CD4-positive, alpha-beta T cell (primary cell): ENCODE measurements around the gene GCNT2. TPM values are rescaled to one million over a fixed set of nuclear protein-coding genes. Genes with fewer than 3 reads are reported as not detected.
"Not testable (repeated sequence)": the region's sequence is repeated elsewhere in the genome, so short reads cannot be mapped to it uniquely, and the experiment has no call there.

Source experiments
- ATAC-seq: fragments of 200-7000 bp; cut with Tn5 transposase; one replicate; pipeline ENCODE4 v1.10.0; 2022; ENCODE audit warnings: mild to moderate bottlenecking; ENCODE audit not compliant: poor library complexity
- CTCF ChIA-PET: fragments of 350-600 bp; sonication (Branson Sonifier 250); formaldehyde crosslinking; loops from one replicate; lab custom pipeline; 2021; ENCODE audit warnings: antibody characterized with exemption, inconsistent platforms; lab: Charles Lee
- POLR2A ChIA-PET: fragments of 350-600 bp; sonication (Branson Sonifier 250); formaldehyde crosslinking; loops from one replicate; lab custom pipeline; 2021; ENCODE audit warnings: antibody characterized with exemption, inconsistent platforms; lab: Charles Lee
- DNase-seq, 14 experiments: peaks; one replicate each; pipeline ENCODE4 v3.0.0-alpha.2; 2013 to 2020; ENCODE audit warnings: mixed read lengths in 2 of 14
- H3K27ac ChIP-seq, 2 donors: one replicate each; pipeline versions ENCODE4 v1.5.1 to v1.7.0; 2013; ENCODE audit warnings: low read length in 2 of 2, low read depth in 1 of 2, mild to moderate bottlenecking in 1 of 2
- H3K27me3 ChIP-seq, 2 experiments: 1 replicate in 1 of 2; 2 replicates in 1 of 2; pipeline versions ENCODE4 v1.6.1 to v1.7.0; 2013; ENCODE audit warnings: low read length in 2 of 2, control low read depth in 1 of 2, mild to moderate bottlenecking in 1 of 2, moderate library complexity in 1 of 2; ENCODE audit not compliant: insufficient read depth in 2 of 2, control insufficient read depth in 1 of 2
- H3K36me3 ChIP-seq: one replicate; pipeline ENCODE4 v1.6.1; 2013; ENCODE audit warnings: low read length, control low read depth; ENCODE audit not compliant: insufficient read depth
- H3K4me1 ChIP-seq: one replicate; pipeline ENCODE4 v1.6.1; 2013; ENCODE audit warnings: low read length, control low read depth; ENCODE audit not compliant: insufficient read depth
- H3K4me3 ChIP-seq: one replicate; pipeline ENCODE4 v1.5.1; 2013; ENCODE audit warnings: mild to moderate bottlenecking, low read length, moderate library complexity
- H3K9me3 ChIP-seq, 2 experiments: 1 replicate in 1 of 2; 2 replicates in 1 of 2; pipeline versions ENCODE4 v1.6.1 to v1.7.0; 2013; ENCODE audit warnings: low read length in 2 of 2, mild to moderate bottlenecking in 2 of 2, control low read depth in 1 of 2, moderate library complexity in 1 of 2; ENCODE audit not compliant: control insufficient read depth in 1 of 2, insufficient read depth in 1 of 2
- H3K27ac Mint-ChIP-seq: one replicate; pipeline ENCODE4 v1.8.0; 2020; ENCODE audit warnings: mixed read lengths
- H3K27me3 Mint-ChIP-seq: one replicate; pipeline ENCODE4 v1.8.0; 2021; ENCODE audit warnings: mixed read lengths
- H3K36me3 Mint-ChIP-seq: one replicate; pipeline ENCODE4 v1.8.0; 2021; ENCODE audit warnings: low read depth, mixed read lengths
- H3K4me1 Mint-ChIP-seq: one replicate; pipeline ENCODE4 v1.8.0; 2021; ENCODE audit warnings: low read depth, mixed read lengths
- H3K4me3 Mint-ChIP-seq: one replicate; pipeline ENCODE4 v1.8.0; 2020; ENCODE audit warnings: mild to moderate bottlenecking, mixed read lengths
- H3K9me3 Mint-ChIP-seq: one replicate; pipeline ENCODE4 v1.8.0; 2020; ENCODE audit warnings: mixed read lengths
- intact Hi-C, 2 experiments: fragments of 100-400 bp; cut with DNase I in 1 of 2; cut with micrococcal nuclease in 1 of 2; formaldehyde crosslinking; loops; one replicate each; pipeline versions ENCODE4 v1.15.1 to v1.9.0; 2023 to 2025; cut with DNase I, micrococcal nuclease
- total RNA-seq, 174 experiments: library from RNA in 2 of 174; stranded (reverse) in 2 of 174; gene quantifications; one replicate each; pipeline ENCODE4 v1.2.3 and lab custom pipeline; 2021 to 2026
- TF ChIP-seq, protein P1 (sequence below): fragments of 200-600 bp; IDR thresholded peaks from one replicate; pipeline ENCODE4 v1.8.0; 2022; ENCODE audit warnings: antibody characterized with exemption, mild to moderate bottlenecking

The GCNT2 gene
- total RNA-seq, 2 experiments from 2014 or later: 1.5 to 1.8 TPM

DNA sequence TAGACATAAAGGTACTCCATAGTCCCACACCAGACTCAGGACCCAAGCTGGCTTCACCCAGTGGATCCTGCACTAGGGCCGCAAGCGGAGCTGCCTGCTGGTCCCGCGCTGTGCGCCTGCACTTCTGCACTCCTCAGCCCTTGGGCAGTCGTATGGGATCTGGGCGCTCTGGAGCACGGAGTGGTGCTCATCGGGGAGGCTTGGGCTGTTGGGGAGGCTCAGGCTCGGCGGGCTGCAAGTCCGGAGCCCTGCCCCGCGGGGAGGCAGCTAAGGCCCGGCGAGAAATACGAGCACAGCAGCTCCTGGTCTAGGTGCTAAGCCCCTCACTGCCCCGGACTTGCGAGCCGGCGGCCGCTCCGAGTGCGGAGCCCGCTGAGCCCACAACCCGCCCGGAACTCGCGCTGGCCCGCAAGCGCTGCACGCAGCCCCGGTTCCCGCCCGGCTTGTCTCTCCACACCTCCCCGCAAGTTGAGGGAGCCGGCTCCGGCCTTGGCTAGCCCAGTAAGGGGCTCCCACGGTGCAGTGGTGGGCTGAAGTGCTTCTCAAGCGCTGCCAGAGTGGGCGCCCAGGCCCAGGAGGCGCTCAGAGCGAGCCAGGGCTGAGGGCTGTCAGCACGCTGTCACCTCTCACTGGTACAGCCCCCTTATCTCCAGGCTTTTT lies 33.4 kb upstream of the GCNT2 start:
- ChIA-PET CTCF (no interaction called here), POLR2A (no interaction called here)
- Histone ChIP-seq H3K36me3 (no peaks in the 10 kb centered on the region), H3K27ac (no peak overlapping the region), H3K4me1 (no peaks in the 10 kb centered on the region), H3K9me3 (peaks cover 0 to 14% of the 10 kb centered on the region in 2 experiments), H3K4me3 (no peak overlapping the region), H3K27me3 (peaks cover 2 to 5% of the 10 kb centered on the region in 2 experiments)
- TF ChIP-seq, protein P1, sequence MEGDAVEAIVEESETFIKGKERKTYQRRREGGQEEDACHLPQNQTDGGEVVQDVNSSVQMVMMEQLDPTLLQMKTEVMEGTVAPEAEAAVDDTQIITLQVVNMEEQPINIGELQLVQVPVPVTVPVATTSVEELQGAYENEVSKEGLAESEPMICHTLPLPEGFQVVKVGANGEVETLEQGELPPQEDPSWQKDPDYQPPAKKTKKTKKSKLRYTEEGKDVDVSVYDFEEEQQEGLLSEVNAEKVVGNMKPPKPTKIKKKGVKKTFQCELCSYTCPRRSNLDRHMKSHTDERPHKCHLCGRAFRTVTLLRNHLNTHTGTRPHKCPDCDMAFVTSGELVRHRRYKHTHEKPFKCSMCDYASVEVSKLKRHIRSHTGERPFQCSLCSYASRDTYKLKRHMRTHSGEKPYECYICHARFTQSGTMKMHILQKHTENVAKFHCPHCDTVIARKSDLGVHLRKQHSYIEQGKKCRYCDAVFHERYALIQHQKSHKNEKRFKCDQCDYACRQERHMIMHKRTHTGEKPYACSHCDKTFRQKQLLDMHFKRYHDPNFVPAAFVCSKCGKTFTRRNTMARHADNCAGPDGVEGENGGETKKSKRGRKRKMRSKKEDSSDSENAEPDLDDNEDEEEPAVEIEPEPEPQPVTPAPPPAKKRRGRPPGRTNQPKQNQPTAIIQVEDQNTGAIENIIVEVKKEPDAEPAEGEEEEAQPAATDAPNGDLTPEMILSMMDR: no peak
- intact Hi-C loops: no loop called here
- Mint-ChIP-seq H3K4me3 (no peak overlapping the region), H3K36me3 (no peaks in the 10 kb centered on the region), H3K27me3 (peaks cover 43% of the 10 kb centered on the region), H3K27ac (no peak overlapping the region), H3K4me1 (no peaks in the 10 kb centered on the region), H3K9me3 (no peaks in the 10 kb centered on the region)
- no peak for DNase-seq
- no peak for ATAC-seq

DNA sequence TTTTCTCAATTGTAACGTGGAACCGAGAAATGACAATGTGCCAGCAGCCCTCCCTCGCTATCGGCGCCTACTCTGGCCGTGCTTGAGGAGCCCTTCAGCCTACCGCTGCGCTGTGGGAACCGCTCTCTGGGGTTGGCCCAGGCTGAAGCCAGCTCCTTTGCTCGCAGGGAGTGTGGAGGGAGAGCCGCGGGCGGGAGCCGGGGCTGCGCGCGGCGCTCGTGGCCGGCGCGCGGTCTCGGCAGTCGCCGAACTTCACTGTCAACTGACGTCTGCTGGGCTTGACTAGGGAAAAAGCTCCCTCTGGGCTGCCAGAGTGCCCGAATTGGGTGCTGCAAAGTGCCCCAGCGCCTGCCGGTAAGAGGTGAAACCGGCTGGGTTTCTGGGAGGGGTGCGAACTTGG lies 29.7 kb upstream of the GCNT2 start:
- ATAC-seq (no peak), DNase-seq (no peak)
- TF ChIP-seq, protein P1: no peak
- Mint-ChIP-seq H3K36me3 (no peaks in the 10 kb centered on the region), H3K4me3 (no peak overlapping the region), H3K4me1 (no peaks in the 10 kb centered on the region), H3K27ac (no peak overlapping the region), H3K9me3 (no peaks in the 10 kb centered on the region), H3K27me3 (peaks cover 42% of the 10 kb centered on the region)
- Histone ChIP-seq H3K36me3 (no peaks in the 10 kb centered on the region), H3K27me3 (peaks cover 5 to 11% of the 10 kb centered on the region in 2 experiments), H3K4me3 (no peak overlapping the region), H3K4me1 (no peaks in the 10 kb centered on the region), H3K27ac (no peak overlapping the region), H3K9me3 (peaks cover 0 to 14% of the 10 kb centered on the region in 2 experiments)
- ChIA-PET POLR2A (no interaction called here), CTCF (no interaction called here)
- intact Hi-C loops: no loop called here

DNA sequence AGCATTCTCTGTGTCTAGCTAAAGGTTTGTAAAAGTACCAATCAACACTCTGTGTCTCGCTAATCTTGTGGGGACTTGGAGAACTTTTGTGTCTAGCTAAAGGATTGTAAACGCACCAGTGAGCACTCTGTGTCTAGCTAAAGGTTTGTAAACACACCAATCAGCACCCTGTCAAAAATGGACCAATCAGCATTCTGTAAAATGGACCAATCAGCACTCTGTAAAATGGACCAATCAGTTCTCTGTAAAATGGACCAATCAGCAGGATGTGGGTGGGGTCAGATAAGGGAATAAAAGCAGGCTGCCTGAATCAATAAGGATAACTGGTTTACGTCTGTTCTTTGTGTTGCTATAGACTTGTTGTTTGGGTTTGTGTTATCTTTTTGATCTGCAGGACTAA lies 29.2 kb upstream of the GCNT2 start:
- CTCF ChIA-PET, H3K36me3 ChIP-seq, POLR2A ChIA-PET, H3K4me1 ChIP-seq, H3K4me1 Mint-ChIP-seq, ATAC-seq, H3K4me3 Mint-ChIP-seq, H3K36me3 Mint-ChIP-seq, DNase-seq, H3K27ac ChIP-seq, H3K4me3 ChIP-seq, intact Hi-C loops, H3K9me3 Mint-ChIP-seq, H3K27ac Mint-ChIP-seq: not testable (repeated sequence)
- H3K27me3 Mint-ChIP-seq: peaks cover 44% of the 10 kb centered on the region
- peaks cover 0 to 14% of the 10 kb centered on the region in 2 experiments for H3K9me3 ChIP-seq
- peaks cover 5 to 11% of the 10 kb centered on the region in 2 experiments for H3K27me3 ChIP-seq

DNA sequence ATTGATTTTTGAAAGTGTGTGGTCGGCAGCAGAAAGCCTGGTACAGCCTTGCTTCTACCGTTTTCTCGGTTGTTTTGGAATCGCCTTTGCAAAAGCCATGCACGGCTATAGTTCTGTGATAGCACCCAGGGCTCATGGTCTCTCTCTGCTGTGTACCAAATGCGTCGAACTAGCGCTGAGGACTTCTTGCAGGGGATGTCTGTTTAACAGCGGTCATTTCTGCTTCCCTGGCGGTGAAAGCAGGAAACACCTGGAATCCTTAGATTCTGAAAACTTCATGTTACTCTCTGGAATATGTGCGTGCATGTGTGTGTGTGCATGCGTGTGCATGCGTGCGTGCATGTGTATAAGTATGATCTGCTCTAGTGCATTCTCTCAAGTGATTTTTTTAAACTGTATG lies 26.1 kb upstream of the GCNT2 start:
- DNase-seq: no peak
- CTCF ChIA-PET: no interaction called here
- H3K27me3 ChIP-seq: peaks cover 5% of the 10 kb centered on the region in 2 experiments
- H3K4me1 Mint-ChIP-seq: no peaks in the 10 kb centered on the region
- no peaks in the 10 kb centered on the region for H3K36me3 ChIP-seq
- no peaks in the 10 kb centered on the region for H3K36me3 Mint-ChIP-seq
- peaks cover 0 to 7% of the 10 kb centered on the region in 2 experiments for H3K9me3 ChIP-seq
- H3K27ac Mint-ChIP-seq: no peak overlapping the region
- H3K27ac ChIP-seq: no peak overlapping the region
- peaks cover 36% of the 10 kb centered on the region for H3K27me3 Mint-ChIP-seq
- ATAC-seq: no peak
- no peaks in the 10 kb centered on the region for H3K9me3 Mint-ChIP-seq
- intact Hi-C loops: no loop called here
- H3K4me3 Mint-ChIP-seq: no peak overlapping the region
- TF ChIP-seq, protein P1: no peak
- POLR2A ChIA-PET: no interaction called here
- no peaks in the 10 kb centered on the region for H3K4me1 ChIP-seq
- H3K4me3 ChIP-seq: no peak overlapping the region
